Measurements from ENCODE around the gene ERCC1. TPM values are rescaled to one million over a fixed set of nuclear protein-coding genes. Genes with fewer than 3 reads are reported as not detected.

The ERCC1 gene
- total and polyA plus RNA-seq, 2 of the 13 experiments (the other 11 are each of a cell fraction or from before 2014, with no cell fraction given) = 40.0 to 66.4 TPM

DNA sequence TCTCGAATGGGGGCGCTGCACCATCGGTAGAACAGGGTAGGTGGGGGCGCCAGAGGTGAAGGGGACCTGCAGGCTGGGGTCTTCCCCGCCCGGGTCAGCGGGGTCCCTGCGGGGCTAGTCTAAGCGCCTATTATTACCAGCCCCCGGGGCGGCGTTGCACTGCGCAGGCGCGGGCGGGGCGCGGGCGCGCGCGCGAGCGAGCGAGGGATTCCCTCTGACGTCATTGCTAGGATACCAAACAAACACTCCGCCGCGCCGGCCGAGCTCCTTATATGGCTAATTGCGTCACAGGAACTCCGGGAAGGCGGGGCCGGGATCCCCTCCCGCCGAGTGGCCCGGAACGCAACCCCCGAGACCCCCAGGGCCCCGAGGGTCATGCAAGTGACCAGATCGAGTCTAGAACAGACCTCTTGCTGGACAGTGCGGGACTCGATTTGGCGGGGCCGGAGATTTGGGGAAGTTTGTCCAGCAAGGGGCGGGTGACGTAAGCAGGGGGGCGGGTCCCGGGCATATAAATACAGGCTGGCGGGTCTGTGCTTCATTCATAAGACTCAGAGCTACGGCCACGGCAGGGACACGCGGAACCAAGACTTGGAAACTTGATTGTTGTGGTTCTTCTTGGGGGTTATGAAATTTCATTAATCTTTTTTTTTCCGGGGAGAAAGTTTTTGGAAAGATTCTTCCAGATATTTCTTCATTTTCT, 43.9 kb upstream of the ERCC1 start, which contains the start of gene FOSB (continued):
- no peak for TF ChIP-seq RELA (CRISPR knock-in tag; IDR thresholded peaks at IDR 0.05)
- no peak for TF ChIP-seq RXRA (CRISPR knock-in tag; IDR thresholded peaks at IDR 0.05)
- no peak for TF ChIP-seq BORCS8-MEF2B (CRISPR knock-in tag; IDR thresholded peaks at IDR 0.05)
- no peak for TF ChIP-seq ZSCAN30 (CRISPR knock-in tag; IDR thresholded peaks at IDR 0.05)
- TF ChIP-seq YEATS2 (CRISPR knock-in tag; IDR thresholded peaks at IDR 0.05; ENCODE audit: borderline replicate concordance) = no peak; the same call in 1 of the 2 replicates
- TF ChIP-seq, protein P1, sequence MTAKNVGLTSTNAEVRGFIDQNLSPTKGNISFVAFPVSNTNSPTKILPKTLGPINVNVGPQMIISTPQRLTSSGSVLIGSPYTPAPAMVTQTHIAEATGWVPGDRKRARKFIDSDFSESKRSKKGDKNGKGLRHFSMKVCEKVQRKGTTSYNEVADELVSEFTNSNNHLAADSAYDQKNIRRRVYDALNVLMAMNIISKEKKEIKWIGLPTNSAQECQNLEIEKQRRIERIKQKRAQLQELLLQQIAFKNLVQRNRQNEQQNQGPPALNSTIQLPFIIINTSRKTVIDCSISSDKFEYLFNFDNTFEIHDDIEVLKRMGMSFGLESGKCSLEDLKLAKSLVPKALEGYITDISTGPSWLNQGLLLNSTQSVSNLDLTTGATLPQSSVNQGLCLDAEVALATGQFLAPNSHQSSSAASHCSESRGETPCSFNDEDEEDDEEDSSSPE (CRISPR knock-in tag; IDR thresholded peaks at IDR 0.05) = peak; percentile 41; the same call in 1 of the 2 replicates
- TF ChIP-seq ZBTB20 (CRISPR knock-in tag; IDR thresholded peaks at IDR 0.05; ENCODE audit: borderline replicate concordance, low read depth) = no peak
- no peak for TF ChIP-seq ZNF776 (CRISPR knock-in tag; IDR thresholded peaks at IDR 0.05)
- TF ChIP-seq ZNF12 (CRISPR knock-in tag; IDR thresholded peaks at IDR 0.05) = no peak
- no peak for TF ChIP-seq AHR (CRISPR knock-in tag; IDR thresholded peaks at IDR 0.05)
- TF ChIP-seq ZNF891 (CRISPR knock-in tag; IDR thresholded peaks at IDR 0.05) = no peak
- TF ChIP-seq, protein P2, sequence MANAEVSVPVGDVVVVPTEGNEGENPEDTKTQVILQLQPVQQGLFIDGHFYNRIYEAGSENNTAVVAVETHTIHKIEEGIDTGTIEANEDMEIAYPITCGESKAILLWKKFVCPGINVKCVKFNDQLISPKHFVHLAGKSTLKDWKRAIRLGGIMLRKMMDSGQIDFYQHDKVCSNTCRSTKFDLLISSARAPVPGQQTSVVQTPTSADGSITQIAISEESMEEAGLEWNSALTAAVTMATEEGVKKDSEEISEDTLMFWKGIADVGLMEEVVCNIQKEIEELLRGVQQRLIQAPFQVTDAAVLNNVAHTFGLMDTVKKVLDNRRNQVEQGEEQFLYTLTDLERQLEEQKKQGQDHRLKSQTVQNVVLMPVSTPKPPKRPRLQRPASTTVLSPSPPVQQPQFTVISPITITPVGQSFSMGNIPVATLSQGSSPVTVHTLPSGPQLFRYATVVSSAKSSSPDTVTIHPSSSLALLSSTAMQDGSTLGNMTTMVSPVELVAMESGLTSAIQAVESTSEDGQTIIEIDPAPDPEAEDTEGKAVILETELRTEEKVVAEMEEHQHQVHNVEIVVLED (CRISPR knock-in tag; IDR thresholded peaks at IDR 0.05; ENCODE audit: borderline replicate concordance) = peak; percentile 80; the same call in 1 of the 2 replicates
- TF ChIP-seq HOXA3 (CRISPR knock-in tag; IDR thresholded peaks at IDR 0.05) = peak; percentile 87; the same call in 1 of the 2 replicates
- no peak for TF ChIP-seq MTF1 (CRISPR knock-in tag; IDR thresholded peaks at IDR 0.05)
- no peak for TF ChIP-seq SP140L (CRISPR knock-in tag; IDR thresholded peaks at IDR 0.05; ENCODE audit: borderline replicate concordance)
- 0 out of 2 replicates have a peak, but pooled peaks have one; percentile 46 for TF ChIP-seq KLF6 (CRISPR knock-in tag; IDR thresholded peaks at IDR 0.05)
- no peak for TF ChIP-seq SP1 (IDR thresholded peaks at IDR 0.05)
- TF ChIP-seq SP1 (CRISPR knock-in tag; IDR thresholded peaks at IDR 0.05) = peak; percentile 75
- no peak for TF ChIP-seq FOXO1 (CRISPR knock-in tag; IDR thresholded peaks at IDR 0.05)
- no peak for TF ChIP-seq YEATS4 (CRISPR knock-in tag; IDR thresholded peaks at IDR 0.05; ENCODE audit: borderline replicate concordance)
- TF ChIP-seq ZNF543 (CRISPR knock-in tag; IDR thresholded peaks at IDR 0.05) = no peak
- 0 out of 2 replicates have a peak, but pooled peaks have one; percentile 10 for TF ChIP-seq HDAC2 (CRISPR knock-in tag; IDR thresholded peaks at IDR 0.05)
